KMS-11 (cell line): ENCODE data around the gene PRADC1.

ENCODE experiments used
- H2AFZ ChIP-seq: fragments of 200-600 bp; sonication (generic); 2 replicates; pipeline ENCODE4 v1.6.1; 2016; ENCODE audit warnings: antibody characterized with exemption, mixed run types, low read depth
- H3K27ac ChIP-seq: fragments of 200-600 bp; sonication (generic); 2 replicates; pipeline ENCODE4 v1.6.1; 2016; ENCODE audit warnings: mild to moderate bottlenecking, mixed run types
- H3K27me3 ChIP-seq: fragments of 200-600 bp; sonication (generic); 2 replicates; pipeline ENCODE4 v1.6.1; 2017; ENCODE audit warnings: mild to moderate bottlenecking, low read depth, mixed run types, moderate library complexity; ENCODE audit not compliant: insufficient read depth
- H3K36me3 ChIP-seq: fragments of 200-600 bp; sonication (generic); 2 replicates; pipeline ENCODE4 v1.6.1; 2017; ENCODE audit warnings: mild to moderate bottlenecking, mixed run types; ENCODE audit not compliant: insufficient read depth
- H3K4me1 ChIP-seq: fragments of 200-600 bp; sonication (generic); 2 replicates; pipeline ENCODE4 v1.6.1; 2016; ENCODE audit warnings: mild to moderate bottlenecking, low read depth, mixed run types; ENCODE audit not compliant: poor library complexity, severe bottlenecking
- H3K4me2 ChIP-seq: fragments of 200-600 bp; sonication (generic); 2 replicates; pipeline ENCODE4 v1.7.0; 2016; ENCODE audit warnings: mild to moderate bottlenecking, mixed run types
- H3K4me3 ChIP-seq: fragments of 200-600 bp; sonication (generic); IDR thresholded peaks from 2 replicates; pipeline ENCODE4 v1.6.1; 2017; ENCODE audit warnings: low read depth, low read length, mixed read lengths; ENCODE audit not compliant: insufficient read depth
- H3K79me2 ChIP-seq: fragments of 200-600 bp; sonication (generic); 2 replicates; pipeline ENCODE4 v1.6.1; 2016; ENCODE audit warnings: low read depth, mixed run types; ENCODE audit not compliant: insufficient read depth
- H3K9ac ChIP-seq: fragments of 200-600 bp; sonication (generic); 2 replicates; pipeline ENCODE4 v1.6.1; 2016; ENCODE audit warnings: mild to moderate bottlenecking, mixed run types
- H4K20me1 ChIP-seq: fragments of 200-600 bp; sonication (generic); 2 replicates; pipeline ENCODE4 v1.6.1; 2016; ENCODE audit warnings: mild to moderate bottlenecking, mixed run types; ENCODE audit not compliant: insufficient read depth
- CTCF ChIP-seq: fragments of 200-600 bp; sonication (generic); conservative IDR thresholded peaks from 2 replicates; pipeline ENCODE4 v1.6.1; 2017; ENCODE audit warnings: low read depth, mild to moderate bottlenecking, antibody characterized with exemption, low read length, moderate library complexity, mixed read lengths

The PRADC1 gene

GRCh38 chr2:73223821-73224220 is 9.2 kb downstream of the PRADC1 start:
- Histone ChIP-seq H3K27me3 (no peaks in the 10 kb centered on the region), H3K36me3 (no peaks in the 10 kb centered on the region), H3K79me2 (no peaks in the 10 kb centered on the region), H4K20me1 (no peaks in the 10 kb centered on the region), H3K4me3 (no peak overlapping the region), H3K4me1 (no peaks in the 10 kb centered on the region), H3K9ac (no peak overlapping the region), H3K4me2 (no peak overlapping the region), H2AFZ (no peak overlapping the region), H3K27ac (no peak overlapping the region)
- no peak for TF ChIP-seq CTCF

- Histone ChIP-seq H3K79me2 (peaks cover 35% of the 10 kb centered on the region; the same call in 1 of the 2 replicates), H3K27me3 (no peaks in the 10 kb centered on the region), H4K20me1 (no peaks in the 10 kb centered on the region), H3K4me1 (peaks cover 17% of the 10 kb centered on the region), H3K9ac (no peak overlapping the region), H3K4me2 (no peak overlapping the region), H3K4me3 (no peak overlapping the region), H3K36me3 (no peaks in the 10 kb centered on the region), H2AFZ (no peak overlapping the region), H3K27ac (no peak overlapping the region)
- no peak for TF ChIP-seq CTCF
Measured at GRCh38 chr2:73218298-73218697, 14.7 kb downstream of the PRADC1 start.

- Histone ChIP-seq H3K4me1 (peaks cover 22% of the 10 kb centered on the region), H3K9ac (no peak overlapping the region), H3K27ac (no peak overlapping the region), H3K4me3 (no peak overlapping the region), H3K4me2 (no peak overlapping the region), H4K20me1 (no peaks in the 10 kb centered on the region), H3K27me3 (no peaks in the 10 kb centered on the region), H3K36me3 (no peaks in the 10 kb centered on the region), H2AFZ (no peak overlapping the region), H3K79me2 (peaks cover 35% of the 10 kb centered on the region; the same call in 1 of the 2 replicates)
- TF ChIP-seq CTCF, result no peak
Measured at GRCh38 chr2:73217826-73218225, 15.2 kb downstream of the PRADC1 start.

- Histone ChIP-seq H3K27ac (no peak overlapping the region), H3K79me2 (peaks cover 35% of the 10 kb centered on the region; the same call in 1 of the 2 replicates)
Measured at GRCh38 chr2:73217160-73217559, 15.9 kb downstream of the PRADC1 start.

More at GRCh38 chr2:73217160-73217559, 15.9 kb downstream of the PRADC1 start:
- Histone ChIP-seq H3K36me3 (no peaks in the 10 kb centered on the region), H3K9ac (no peak overlapping the region), H3K4me1 (peaks cover 27% of the 10 kb centered on the region), H3K27me3 (no peaks in the 10 kb centered on the region), H3K4me2 (no peak overlapping the region), H3K4me3 (no peak overlapping the region), H2AFZ (no peak overlapping the region), H4K20me1 (no peaks in the 10 kb centered on the region)
- TF ChIP-seq CTCF, result no peak
